Endothelial cell (in vitro differentiated cells): Measurements from ENCODE around the gene PLPP7. TPM values are rescaled to one million over a fixed set of nuclear protein-coding genes. Genes with fewer than 3 reads are reported as not detected.
"Not testable (repeated sequence)": the region's sequence is repeated elsewhere in the genome, so short reads cannot be mapped to it uniquely, and the experiment has no call there.

Experiments used
- DNase-seq: peaks from one replicate; pipeline ENCODE4 v3.0.0; 2021; ENCODE audit warnings: low spot score
- H3K27ac Mint-ChIP-seq: one replicate; pipeline ENCODE4 v1.8.0; 2021; ENCODE audit warnings: mixed read lengths, inconsistent platforms; ENCODE audit not compliant: unreplicated experiment
- H3K27me3 Mint-ChIP-seq: one replicate; pipeline ENCODE4 v1.8.0; 2021; ENCODE audit warnings: mild to moderate bottlenecking, moderate library complexity, mixed read lengths, inconsistent platforms; ENCODE audit not compliant: unreplicated experiment
- H3K36me3 Mint-ChIP-seq: one replicate; pipeline ENCODE4 v1.8.0; 2021; ENCODE audit warnings: mild to moderate bottlenecking, low read depth, mixed read lengths, inconsistent platforms; ENCODE audit not compliant: unreplicated experiment
- H3K4me1 Mint-ChIP-seq: one replicate; pipeline ENCODE4 v1.8.0; 2021; ENCODE audit warnings: mild to moderate bottlenecking, mixed read lengths, inconsistent platforms; ENCODE audit not compliant: unreplicated experiment
- H3K4me3 Mint-ChIP-seq: one replicate; pipeline ENCODE4 v1.8.0; 2021; ENCODE audit warnings: mild to moderate bottlenecking, mixed read lengths, inconsistent platforms; ENCODE audit not compliant: unreplicated experiment
- H3K9me3 Mint-ChIP-seq: one replicate; pipeline ENCODE4 v1.8.0; 2021; ENCODE audit warnings: mixed read lengths, inconsistent platforms; ENCODE audit not compliant: unreplicated experiment
- total RNA-seq: library from RNA; stranded (reverse); fragmentation: NEBNext Ultra II Directional; extraction: Animal tissue kit (Norgen Biotek cat#: 25700); gene quantifications from one replicate; pipeline ENCODE4 v1.2.1, GENCODE V29; 2021; ENCODE audit not compliant: unreplicated experiment
- TF ChIP-seq, protein P1 (sequence below): fragments of 200-600 bp; sonication (generic); IDR thresholded peaks from one replicate; pipeline ENCODE4 v1.5.0; 2021; ENCODE audit warnings: antibody characterized with exemption; ENCODE audit not compliant: unreplicated experiment

The PLPP7 gene
- total RNA-seq, 1 donor from 2014 or later = 4.9 TPM

DNA sequence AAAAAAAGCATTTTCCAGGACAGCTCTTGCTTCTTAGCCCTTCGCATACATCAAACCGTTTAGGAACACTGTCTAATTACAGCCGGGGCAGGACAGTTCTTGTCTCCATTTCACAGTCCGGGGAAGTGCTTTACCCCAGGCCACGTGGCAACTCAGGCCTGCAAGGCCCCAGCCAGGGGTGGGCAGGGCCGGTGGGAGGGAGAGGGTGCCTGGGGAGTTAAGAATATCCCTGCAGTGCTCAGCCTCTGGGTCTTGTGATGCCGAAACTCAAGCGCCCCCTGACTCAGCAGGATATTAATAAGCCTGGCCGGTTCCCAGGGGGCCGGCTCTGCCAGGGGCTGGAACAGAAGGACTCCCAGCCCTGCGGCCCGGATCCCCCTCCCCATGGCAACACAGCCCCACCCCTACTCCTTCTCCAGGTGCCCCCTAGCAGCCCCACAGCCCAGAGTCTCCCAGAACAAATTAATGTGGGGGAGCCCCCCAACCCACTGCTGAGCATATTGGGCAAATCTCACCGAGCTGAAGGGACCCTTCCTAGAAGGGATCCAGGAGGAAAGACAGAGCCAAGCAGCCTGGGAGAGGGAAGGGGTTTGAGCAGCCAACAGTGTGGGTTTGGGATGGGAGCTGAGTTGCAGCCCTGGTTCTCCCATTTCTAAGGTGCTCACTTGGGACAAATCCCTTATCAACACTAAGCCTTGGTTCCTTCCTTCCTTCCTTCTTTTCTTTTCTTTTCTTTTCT is 45.3 kb downstream of the PLPP7 start:
- Mint-ChIP-seq H3K9me3 (no peaks in the 10 kb centered on the region), H3K4me1 (peaks cover 37% of the 10 kb centered on the region), H3K36me3 (no peaks in the 10 kb centered on the region), H3K27ac (peak overlapping the region; percentile 87), H3K4me3 (peak overlapping the region; percentile 15), H3K27me3 (peaks cover 2% of the 10 kb centered on the region)
- DNase-seq = no peak
- TF ChIP-seq, protein P1, sequence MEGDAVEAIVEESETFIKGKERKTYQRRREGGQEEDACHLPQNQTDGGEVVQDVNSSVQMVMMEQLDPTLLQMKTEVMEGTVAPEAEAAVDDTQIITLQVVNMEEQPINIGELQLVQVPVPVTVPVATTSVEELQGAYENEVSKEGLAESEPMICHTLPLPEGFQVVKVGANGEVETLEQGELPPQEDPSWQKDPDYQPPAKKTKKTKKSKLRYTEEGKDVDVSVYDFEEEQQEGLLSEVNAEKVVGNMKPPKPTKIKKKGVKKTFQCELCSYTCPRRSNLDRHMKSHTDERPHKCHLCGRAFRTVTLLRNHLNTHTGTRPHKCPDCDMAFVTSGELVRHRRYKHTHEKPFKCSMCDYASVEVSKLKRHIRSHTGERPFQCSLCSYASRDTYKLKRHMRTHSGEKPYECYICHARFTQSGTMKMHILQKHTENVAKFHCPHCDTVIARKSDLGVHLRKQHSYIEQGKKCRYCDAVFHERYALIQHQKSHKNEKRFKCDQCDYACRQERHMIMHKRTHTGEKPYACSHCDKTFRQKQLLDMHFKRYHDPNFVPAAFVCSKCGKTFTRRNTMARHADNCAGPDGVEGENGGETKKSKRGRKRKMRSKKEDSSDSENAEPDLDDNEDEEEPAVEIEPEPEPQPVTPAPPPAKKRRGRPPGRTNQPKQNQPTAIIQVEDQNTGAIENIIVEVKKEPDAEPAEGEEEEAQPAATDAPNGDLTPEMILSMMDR = no peak

- Mint-ChIP-seq H3K9me3 (no peaks in the 10 kb centered on the region), H3K4me3 (peak overlapping the region; percentile 15), H3K27me3 (no peaks in the 10 kb centered on the region), H3K4me1 (peaks cover 32% of the 10 kb centered on the region), H3K27ac (peak overlapping the region; percentile 87), H3K36me3 (no peaks in the 10 kb centered on the region)
- TF ChIP-seq, protein P1 = no peak
- no peak for DNase-seq
These were observed 45.8 kb downstream of the PLPP7 start for GRCh38 chr9:131335368-131335755.

- Mint-ChIP-seq H3K36me3 (no peaks in the 10 kb centered on the region), H3K4me3 (peak overlapping the region; percentile 82), H3K4me1 (peaks cover 28% of the 10 kb centered on the region), H3K27ac (peak overlapping the region; percentile 95), H3K27me3 (no peaks in the 10 kb centered on the region), H3K9me3 (no peaks in the 10 kb centered on the region)
- TF ChIP-seq, protein P1 = no peak
- DNase-seq = no peak
These were observed 47.8 kb downstream of the PLPP7 start for GRCh38 chr9:131337131-131337848.

DNA sequence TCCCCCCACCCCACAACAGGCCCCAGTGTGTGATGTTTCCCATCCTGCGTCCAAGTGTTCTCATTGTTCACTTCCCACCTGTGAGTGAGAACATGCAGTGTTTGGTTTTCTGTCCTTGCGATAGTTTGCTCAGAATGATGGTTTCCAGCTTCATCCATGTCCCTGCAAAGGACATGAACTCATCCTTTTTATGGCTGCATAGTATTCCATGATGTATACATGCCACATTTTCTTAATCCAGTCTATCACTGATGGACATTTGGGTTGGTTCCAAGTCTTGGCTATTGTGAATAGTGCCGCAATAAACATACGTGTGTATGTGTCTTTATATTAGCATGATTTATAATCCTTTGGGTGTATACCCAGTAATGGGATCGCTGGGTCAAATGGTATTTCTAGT is 49.7 kb downstream of the PLPP7 start:
- DNase-seq, H3K36me3 Mint-ChIP-seq, H3K27ac Mint-ChIP-seq, H3K27me3 Mint-ChIP-seq, H3K9me3 Mint-ChIP-seq, H3K4me3 Mint-ChIP-seq: not testable (repeated sequence)
- H3K4me1 Mint-ChIP-seq = peaks cover 28% of the 10 kb centered on the region

- not testable (repeated sequence) for H3K4me3 Mint-ChIP-seq, H3K36me3 Mint-ChIP-seq, H3K4me1 Mint-ChIP-seq, H3K27me3 Mint-ChIP-seq, H3K27ac Mint-ChIP-seq, DNase-seq, H3K9me3 Mint-ChIP-seq
These were observed 55.5 kb downstream of the PLPP7 start for GRCh38 chr9:131344931-131345535.
